Suppressor macrophage treated with lipopolysaccharide for 1 hour (primary cell): Measurements from ENCODE around the gene ZNF502.

ENCODE experiments used
- DNase-seq, 3 donors: peaks; one replicate each; pipeline ENCODE4 v3.0.0-alpha.2; 2020 to 2022

The ZNF502 gene

GRCh38 chr3:44771424-44772098, 59.1 kb downstream of the ZNF502 start:
- no peak for DNase-seq

GRCh38 chr3:44772099-44772442, 59.6 kb downstream of the ZNF502 start:
- no peak for DNase-seq
